Raji (cell line): ENCODE data around the gene STK25.

ENCODE experiments used
- POLR2A ChIP-seq: IDR thresholded peaks from 2 replicates; pipeline ENCODE4 v1.6.1; 2011; ENCODE audit warnings: low read depth, low read length, control low read depth; ENCODE audit not compliant: insufficient read depth

The STK25 gene

DNA sequence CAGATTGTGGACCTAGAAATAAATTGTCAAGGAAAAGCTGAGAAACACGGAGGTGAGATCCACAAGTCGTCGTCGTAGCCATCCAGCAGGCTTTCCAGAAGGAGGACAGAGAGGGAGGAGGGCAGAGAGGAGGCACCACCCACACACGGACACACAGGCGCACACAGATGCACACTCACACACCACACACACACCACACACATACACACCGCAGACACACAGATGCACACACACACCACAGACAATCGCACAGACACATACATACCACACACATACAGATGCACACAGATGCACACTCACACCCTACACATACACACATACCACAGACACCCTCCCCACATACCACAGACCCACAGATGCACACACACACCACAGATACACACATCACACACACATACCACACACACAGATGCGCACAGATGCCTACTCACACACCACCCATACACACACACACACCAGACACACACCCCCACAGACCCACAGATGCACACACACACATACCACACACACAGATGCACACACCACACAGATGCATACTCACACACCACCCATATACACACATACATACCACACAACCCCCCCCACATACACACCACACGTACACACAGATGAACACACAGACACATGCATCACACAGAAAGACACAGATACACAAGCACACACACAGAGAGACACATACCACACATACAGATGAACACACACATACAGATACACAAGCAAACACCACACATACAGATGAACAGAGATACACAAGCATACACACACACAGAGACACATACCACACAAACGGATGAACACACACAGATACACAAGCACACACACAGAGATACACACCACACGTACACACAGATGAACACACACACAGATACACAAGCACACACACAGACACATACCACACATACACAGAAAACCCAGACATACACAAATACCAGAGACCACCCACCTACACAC lies 37.4 kb upstream of the STK25 start:
- no peak for TF ChIP-seq POLR2A

DNA sequence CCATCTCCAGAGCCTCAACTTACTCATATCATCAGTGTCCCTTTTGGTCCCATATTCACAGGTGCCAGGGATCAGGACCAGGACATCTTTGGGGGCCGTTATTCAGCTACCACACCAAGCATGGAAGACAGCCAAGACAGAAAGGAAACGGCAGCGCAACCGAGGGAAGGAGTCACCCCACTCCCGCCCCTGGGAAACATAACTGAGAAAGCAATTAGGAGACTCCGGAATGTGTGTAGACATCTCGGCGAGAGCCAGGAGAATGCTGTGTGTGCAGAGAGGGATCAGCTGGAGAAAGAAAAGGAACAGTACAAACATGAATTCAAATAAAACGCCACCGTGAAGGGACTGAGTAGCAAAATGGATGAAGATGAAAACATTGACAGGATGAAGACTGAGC lies 36.7 kb upstream of the STK25 start:
- TF ChIP-seq POLR2A, result no peak

DNA sequence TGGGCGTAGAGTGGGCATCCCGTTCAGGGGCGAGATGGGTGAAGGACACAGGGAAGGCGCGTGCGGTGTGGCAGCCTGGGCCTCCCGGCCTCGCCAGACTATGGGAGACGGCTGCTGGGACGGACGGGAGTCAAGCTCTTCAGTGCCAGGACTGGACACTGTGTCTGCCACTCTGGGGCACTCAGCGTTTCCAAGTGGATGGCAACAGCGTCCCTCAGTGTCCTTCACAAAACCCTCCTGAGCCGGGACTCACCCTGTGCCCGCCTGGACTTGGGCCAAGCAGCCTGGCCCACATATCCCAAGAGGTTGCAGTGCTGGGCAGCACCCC lies 33.9 kb upstream of the STK25 start:
- TF ChIP-seq POLR2A, result no peak

DNA sequence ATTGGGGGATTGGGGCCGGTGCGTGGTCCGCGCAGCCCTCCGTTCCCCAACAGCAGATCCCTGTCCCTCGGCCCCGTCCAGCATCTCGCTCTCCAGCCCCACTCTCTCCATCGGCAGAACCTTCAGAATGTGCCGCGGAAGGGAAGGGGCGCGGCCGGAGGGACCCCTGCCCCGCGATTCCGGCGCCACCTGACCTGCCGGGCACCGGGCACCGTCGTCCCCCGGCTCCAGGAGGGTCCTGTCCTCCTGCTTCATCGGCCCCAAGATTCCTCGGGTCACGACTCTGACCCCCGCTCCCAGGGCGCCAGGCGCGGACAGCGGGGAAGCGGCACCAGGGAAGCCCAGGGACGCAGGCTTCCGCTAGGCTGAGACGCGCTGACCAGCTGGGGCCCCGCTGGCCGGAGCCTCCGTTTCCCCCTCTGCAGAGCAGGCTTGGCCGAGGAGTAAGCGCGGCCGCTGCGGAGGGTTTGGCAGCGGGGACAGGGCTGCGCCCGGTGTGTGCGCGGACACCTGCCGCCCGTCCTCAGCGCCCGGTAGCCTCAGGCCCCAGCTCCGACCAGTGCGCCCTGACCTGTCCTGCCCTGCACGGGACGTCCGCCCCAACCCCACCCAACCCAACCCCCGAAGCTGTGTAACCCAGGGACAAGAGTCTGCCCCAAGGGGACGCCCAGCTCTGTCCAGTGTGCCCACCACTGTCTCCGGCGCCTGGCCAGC lies 33.3 kb upstream of the STK25 start:
- no peak for TF ChIP-seq POLR2A

DNA sequence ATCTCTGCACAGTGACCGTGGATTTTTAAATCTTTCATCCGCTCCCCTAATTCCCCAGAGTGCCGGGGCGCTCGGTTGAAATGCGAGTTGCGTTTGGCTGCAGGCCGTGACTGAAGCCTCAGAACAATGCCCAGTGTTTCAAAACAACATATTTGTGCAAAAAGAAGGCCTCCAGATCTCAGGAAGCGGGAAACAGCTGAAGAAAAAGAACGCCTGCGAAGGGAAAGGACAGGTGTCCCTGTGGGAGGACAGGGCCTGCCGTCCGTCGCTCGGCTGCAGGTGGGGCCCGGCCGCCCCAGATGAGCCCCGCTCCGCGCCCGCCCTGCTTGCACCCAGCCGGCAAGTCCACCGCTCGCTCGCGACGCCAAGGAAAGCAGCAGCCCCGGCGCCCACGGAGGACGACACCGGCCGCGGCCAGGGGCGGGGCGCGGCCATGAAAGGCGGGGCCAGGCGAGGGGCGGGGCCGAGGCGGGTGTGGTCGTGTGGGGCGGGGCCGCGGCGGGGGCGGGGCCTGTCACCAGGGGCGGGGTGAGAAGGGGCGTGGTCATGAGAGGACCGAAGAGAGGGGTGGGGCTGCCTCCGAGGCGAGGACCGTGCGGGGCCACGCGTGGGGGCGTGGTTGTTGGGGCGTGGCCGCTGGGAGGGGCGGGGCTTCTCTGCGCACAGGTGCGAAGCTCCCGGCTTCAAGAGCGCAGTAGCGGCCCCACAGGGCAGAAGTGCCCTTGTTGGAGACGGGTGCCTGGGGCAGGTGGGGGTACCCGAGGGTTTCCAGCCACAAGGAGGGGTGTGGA lies 32.6 kb upstream of the STK25 start:
- no peak for TF ChIP-seq POLR2A

DNA sequence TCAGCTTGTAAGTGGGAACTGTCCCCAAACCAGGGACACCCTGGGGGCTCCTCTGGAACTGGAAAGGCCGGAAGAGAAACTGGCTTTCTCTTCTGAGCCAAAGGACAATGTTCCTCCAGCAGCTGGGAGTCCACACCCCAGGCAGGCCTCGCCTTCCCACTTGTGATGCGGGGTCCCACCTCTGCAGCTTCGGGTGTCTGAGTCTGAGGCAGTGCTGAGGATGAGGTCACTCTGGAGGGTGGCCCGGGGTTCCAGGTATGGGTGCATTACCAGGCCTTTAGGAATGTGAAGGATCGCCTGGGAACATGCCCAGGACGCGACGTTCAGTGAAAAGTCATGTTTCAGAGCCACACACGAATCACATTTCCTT lies 32.0 kb upstream of the STK25 start:
- no peak for TF ChIP-seq POLR2A

DNA sequence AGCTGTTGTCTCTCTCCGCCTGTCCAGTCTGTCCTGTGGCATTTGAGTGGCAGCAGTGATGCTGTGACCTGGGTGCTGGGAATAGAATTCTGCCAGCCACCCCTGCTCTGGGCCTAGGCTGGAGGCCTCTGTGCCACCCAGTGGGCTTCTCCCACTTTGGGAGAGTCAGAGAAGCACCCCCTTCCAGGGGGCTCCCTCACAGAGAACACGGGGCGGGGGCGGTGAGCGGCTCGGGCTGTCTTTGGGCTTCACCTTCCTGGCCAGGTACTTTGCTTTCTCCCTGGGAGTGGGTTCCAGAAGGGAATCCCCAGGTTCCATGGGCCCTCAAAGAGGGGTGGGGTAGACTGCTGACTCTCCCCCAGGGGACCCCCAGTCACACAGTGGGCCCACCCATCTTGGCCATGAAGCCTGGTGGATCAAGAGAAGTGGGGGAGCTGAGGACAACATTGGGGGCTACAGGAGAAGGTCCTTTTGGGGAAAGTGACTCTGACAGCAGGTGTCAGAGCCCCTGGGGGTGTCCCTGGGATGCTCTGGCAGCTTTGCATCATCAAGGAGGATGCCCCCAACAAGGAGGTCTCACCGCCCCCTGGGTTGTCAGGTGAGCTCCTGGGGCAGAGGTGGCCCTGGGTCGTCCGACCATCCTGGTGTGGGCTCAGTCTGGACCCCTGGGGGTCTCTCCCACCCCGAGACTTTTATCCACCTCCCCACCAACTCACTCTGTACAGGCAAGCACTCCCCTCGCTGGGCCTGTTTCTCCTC lies 31.4 kb upstream of the STK25 start:
- no peak for TF ChIP-seq POLR2A

DNA sequence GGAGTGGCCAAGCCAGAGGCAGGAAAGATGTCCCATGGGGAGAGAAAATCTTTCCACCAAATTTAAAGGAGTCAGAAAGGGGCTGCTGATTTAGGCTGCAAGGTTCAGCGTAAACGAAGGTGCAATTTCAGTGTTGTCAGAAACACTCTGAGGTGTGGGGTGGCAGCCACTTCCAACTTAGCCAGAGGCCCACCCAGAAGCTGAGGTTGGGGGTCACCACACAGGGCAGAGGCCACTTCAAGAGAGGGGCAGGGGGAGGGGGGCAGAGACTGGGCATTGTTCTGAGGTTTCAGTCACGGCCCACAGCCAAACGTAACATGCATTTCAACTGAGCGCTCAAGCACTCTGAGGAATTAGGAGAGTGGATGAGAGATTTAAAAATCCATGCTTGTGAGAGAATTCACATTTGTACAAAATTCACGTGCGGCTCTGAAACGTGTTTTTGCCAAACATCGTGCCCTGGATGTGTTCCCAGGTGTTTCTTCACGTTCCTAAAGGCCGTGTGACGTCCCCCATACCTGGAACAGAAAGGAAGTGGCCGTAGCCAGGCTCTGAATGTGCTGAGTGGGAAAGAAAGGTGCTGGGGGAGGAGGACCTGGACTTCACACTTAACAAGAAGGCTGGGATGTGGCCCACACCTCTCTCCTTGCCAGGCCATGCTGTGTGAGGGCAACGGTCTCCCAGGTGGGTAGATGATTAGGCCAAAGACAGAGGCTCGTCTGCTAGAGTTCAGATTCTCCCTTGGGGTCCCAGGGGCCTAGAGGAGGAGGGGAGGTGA lies 30.6 kb upstream of the STK25 start:
- TF ChIP-seq POLR2A, result no peak

DNA sequence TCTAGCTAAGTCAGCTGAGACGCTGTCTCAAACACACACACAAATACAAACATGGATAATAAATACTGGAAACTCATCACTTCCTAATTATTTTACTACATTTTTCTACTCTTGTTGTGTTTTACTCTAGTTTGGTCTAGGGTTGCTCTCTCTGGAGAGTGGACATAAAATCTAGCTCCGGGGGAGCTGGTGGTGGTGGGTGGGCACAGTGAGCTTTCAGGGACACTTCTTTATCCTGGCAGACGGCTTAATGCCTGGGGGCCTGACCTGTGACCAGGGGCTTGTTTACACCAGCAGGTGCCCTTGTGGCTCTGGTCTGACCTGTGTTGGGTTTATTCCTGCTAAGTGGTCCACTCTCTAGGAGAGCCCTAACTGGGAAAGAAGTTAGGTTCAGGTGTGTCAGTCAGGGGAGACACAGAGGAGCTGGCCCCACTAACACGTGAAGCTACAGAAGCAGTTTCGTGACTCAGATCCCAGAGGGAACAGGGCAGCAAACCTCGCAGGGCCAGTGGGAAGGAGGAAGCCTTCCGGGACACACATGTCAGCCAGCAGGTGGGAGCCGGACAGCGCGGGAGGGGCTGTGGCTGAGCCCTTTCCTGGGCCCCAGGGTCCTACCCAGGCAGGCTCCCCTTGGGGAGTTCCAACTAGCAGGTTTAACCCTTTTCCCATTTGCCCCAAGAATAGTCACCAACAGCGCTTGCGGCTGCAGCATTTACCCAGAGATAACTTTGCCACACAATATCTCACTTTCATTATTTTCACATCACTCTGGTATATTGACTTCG lies 27.7 kb upstream of the STK25 start:
- TF ChIP-seq POLR2A, result no peak

DNA sequence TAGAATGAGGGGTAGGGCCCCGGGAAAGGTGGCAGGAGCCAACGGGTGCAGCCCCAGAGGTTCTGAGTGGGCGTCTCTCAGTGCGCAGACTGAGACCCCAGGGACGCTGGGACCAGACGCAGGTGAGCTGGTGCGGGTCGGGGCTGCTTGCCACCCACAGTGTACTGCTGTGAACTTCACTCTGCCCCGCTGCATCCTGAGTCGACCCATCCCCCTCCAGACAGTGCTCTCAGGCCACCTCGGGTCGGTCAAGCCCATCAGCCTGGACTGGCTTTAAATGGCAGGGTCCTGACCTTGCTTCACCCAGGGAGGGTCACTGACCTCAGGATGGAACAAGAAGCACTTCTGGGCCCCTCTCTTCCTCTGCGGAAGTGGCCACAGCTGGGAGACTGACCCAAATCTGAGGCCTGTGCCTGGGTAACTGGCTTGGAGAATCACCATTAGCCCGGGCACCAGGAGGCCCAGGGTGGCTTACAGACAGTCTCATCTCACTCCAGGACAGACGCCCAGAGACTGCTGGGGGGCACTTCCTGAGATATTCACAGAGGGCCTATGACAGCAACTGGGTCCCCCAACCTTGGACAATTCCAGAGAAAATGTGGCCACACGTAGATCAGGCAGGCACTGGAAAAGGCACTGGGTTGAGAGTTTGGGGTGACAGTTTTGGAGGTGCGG lies 26.5 kb upstream of the STK25 start:
- no peak for TF ChIP-seq POLR2A

DNA sequence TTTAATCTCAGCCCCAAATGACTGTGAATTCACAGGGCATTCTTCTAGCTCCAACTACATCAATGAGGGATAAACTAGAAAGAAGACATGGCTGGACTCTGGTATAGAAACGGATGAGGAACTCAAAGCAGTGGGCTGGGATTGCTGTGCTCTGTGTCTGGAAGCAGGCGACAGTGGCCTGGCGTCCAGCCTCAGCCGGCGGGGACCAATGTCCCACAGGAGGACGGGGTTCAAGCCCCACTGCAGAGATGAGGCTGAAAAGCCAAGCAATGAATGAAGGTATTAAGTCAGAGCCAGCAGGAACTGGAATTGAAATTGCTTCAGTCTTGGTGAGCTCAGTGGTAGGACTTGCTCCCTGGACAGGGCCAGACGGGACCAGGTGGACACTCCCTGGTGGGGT lies 25.9 kb upstream of the STK25 start:
- no peak for TF ChIP-seq POLR2A

DNA sequence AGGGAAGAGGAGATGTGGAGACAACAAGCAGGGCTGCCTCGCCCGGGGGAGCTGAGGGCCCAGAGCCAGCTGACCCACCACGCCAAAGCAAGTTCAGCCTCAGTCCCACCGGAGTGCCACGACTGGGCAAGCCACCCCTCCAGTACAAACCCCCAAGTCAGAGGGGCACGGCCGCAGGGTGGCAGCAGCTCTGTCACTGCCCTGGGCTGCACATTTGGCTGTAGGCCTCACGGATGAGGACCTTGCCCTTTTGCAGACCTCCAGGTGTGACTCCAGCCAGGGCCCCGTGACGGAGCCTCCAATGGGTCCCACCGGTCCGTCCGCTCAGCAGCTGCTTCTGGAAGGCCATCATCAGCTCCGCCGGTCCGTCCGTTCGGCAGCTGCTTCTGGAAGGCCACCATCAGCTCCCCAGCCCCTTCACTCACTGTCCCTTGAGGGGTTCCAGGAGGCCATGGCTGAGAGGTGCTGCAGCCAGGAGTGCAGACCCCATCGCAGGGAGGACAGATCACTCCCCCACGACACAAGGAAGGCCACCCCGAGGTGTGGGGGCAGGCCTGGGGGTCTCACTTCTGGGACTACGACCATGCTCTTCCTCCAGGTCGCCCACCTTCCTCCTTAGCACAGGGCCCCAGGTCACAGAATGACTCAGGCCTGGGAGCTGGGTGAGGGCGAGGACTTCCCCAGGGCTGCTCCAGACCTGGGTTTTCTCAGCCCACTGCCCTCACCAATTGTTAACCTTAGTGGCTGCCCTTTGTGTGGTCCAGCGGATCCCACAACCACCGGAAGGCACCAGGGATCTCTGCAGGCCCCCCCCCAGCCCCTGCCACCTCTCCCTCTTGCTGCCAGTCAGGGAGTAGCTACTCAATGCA lies 24.6 kb upstream of the STK25 start:
- TF ChIP-seq POLR2A, result no peak
